Ramos (cell line): ENCODE results near the gene SYCP3.
"Not testable (repeated sequence)": the region's sequence is repeated elsewhere in the genome, so short reads cannot be mapped to it uniquely, and the experiment has no call there.

Experiments used
- in situ Hi-C: fragments of 300-500 bp; cut with MboI; formaldehyde crosslinking; loops from one replicate; pipeline ENCODE4 v1.14.3; 2022; ENCODE audit warnings: low sequenced_read_pairs; ENCODE audit not compliant: unreplicated experiment

Gene SYCP3

DNA sequence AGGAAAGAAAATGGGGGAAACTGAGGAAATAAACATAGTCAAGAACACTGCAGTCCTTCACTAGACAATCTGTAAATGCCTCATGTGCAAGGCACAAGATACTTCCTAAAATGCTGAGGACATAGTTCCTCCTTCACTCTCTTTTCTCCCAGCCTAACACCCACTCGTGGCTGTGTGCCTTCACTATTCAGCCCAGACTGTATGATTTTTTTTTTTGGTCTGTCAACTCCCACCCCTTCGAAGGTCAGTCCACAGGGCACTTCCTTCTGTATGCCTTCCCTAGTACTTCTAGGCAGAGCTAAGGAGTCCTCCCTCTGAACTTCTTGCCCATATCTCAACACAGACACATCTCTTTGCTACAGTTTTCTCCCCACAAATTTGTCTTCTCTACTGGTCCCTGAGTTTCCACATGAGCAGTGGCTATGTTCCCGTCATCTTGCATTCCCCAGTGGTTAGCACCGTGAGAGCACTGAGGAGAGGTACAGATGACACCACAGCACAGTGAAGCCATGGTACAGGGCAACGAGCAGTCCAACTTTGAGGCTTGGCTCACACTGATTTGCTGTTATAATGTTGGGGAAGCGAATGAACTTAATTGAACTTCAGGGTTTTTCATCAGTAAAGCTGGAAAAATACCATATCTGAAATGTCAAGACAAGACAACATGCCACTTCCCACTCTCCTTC is 24.1 kb upstream of the SYCP3 start:
- in situ Hi-C loops = loop anchor here (25.0 kb wide), 1 partner anchor 351 kb away; the partner anchor contains the start of gene ARL1

DNA sequence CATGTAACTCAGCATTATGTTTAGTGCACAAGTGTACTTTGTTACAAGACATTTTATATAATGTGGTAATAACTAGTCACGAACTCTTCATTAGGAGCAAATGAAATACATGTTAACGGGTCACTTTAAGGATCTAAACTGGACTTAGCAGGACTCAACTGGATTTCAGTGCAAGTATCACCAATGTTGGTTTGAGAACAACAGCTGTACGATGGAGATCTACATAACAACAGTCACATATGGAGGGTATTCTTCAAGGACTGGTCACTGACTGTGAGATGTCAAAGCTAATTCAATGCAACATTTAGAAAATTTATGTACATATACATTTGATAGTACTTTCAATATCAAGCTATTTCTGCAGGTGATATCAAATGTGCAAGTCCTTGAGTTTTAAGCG is 22.5 kb upstream of the SYCP3 start:
- in situ Hi-C loops = loop anchor here (25.0 kb wide), 1 partner anchor 349 kb away; the partner anchor contains the start of gene ARL1

DNA sequence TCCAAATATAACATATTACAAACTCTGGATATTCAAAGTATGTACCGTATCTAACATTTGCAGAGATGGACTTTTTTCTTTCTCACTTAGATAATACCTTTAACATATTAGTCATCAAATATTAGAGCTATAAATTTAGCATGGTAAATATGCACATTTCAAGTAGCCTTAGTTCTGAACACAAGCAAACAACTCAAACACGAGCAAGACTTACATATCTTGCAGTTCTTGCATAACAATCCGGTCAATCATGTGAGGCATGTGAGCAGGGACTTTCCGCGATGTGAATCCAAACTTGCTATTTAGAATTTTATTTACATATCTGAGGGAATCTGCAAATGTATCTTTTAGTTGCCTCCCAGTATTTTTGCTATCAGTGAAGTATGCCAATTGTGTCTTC is 22.1 kb upstream of the SYCP3 start:
- in situ Hi-C loops = loop anchor here (25.0 kb wide), 1 partner anchor 349 kb away; the partner anchor contains the start of gene ARL1

DNA sequence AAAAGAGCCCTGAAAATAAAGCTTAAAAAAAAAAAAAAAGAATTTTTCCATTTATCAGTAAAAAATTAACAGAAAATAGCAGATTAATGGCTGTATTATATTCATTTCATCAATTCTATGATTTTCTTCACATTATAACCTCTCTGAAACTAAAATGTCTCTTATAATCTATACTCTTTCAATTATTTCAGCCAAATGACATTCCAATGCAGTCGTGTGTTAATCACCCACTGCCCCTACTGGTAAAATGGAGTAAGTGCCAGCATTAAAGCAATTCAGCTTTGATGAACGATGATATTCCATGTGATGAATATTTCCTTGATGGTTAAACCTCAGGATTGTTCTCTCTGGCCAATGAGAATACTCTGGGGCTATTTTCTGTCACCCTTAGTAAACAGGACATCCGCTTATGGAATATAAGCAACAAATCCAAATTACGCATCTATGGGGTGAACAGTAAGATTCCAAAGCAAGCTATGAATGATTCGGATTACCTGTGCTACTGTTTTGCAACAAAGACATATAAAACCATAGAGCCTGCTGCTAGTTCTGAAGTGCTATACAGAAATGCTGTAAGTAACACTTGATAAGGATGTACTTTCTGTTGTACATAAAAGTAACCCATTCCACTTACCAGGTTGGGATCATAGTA is 20.3 kb upstream of the SYCP3 start:
- in situ Hi-C loops = loop anchor here (25.0 kb wide), 1 partner anchor 347 kb away; the partner anchor contains the start of gene ARL1

DNA sequence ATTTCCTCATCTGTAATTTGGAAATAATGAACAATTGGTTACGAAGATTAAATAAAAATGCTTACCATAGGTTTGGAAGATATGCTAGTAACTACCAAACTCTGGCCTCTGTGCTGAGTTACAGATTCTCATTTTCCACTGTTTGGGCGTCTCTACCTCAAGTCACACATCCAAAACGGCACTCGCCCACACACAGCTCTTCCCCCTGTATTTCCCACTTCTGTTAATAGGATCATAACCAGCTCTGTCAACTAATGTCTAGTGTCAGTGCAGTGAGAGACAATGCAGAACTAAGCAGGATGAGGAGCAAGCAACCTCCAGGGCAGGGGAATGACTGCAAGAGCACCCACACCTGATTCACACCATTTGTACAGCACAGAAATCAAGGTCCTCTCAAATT is 10.9 kb upstream of the SYCP3 start:
- in situ Hi-C loops = loop anchor here (25.0 kb wide), 1 partner anchor 338 kb away; the partner anchor contains the start of gene ARL1

DNA sequence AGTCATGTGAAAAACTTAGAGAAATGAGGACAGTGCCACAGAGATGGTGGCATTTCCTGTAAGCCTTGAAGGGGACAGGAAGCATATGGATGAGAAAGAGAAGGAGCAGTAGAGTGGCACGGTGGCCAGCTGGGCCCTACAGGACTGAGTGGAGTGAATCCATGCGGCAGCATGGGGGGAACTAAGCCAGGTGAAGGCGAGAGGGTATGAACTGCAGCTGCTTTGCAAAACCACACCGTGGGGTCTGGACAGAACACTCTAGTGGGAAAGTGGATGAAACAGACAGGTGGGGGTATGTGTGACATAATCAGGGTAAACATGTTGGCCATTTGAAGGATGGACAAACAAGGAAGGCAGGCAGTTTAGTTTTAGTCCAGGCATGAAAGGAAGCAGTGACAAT is 10.4 kb upstream of the SYCP3 start:
- in situ Hi-C loops = loop anchor here (25.0 kb wide), 1 partner anchor 337 kb away; the partner anchor contains the start of gene ARL1

DNA sequence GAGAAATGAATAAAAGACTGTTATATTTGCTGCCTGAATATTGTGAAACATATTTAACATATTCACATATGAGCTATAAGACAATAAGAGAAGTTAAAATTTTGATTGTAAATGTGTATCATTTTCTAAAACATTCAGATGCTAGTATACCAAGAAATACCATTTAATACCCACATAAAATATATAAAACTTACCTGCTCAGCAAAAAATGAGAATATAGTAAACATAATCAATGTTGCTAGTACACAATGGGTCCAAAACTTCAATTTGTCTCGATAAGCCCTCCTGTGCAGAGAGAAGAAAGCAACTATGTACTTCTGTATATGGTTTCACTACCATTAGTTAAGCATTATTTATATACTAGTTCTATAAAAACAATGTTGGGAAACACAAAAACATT is 9.6 kb upstream of the SYCP3 start:
- in situ Hi-C loops = no loop called here

DNA sequence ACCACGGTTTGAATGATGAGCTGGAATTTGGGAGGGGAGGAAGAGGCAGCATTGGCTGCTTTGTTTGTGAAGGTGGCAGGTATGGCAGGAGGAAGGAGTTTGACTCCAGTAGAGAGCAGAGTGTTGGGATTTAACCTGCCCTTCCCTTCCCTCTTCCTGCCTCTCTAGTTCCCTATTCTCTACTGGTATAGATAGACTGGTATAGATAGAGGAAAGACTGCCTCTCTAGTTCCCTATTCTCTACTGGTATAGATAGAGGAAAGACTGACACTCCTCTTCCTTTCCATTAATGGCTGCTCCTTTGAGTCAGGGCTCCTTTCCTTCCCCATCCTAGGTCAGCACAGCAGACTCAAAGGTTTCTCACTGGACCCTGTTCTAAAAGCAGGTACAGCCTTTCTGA is 8.4 kb upstream of the SYCP3 start:
- in situ Hi-C loops = no loop called here

DNA sequence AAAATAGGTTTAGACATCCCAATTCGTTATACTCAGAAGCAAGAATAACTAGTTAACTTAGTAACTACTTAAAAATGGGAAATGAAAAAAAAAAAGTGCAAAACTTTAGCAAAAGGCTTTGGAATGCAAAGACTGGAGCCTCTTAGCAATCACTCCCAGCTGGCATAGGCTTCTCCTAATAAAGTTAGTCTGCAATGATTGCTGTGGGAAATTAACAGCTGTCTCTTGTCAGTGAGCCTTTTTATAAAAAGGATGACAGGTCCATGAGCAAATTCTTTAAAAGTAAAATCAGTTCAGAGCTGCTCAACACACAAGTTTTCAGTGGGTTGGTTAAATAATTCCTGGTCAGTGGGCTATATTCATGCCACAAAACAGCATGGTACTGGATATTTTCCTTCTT is 7.4 kb upstream of the SYCP3 start:
- in situ Hi-C loops = no loop called here

DNA sequence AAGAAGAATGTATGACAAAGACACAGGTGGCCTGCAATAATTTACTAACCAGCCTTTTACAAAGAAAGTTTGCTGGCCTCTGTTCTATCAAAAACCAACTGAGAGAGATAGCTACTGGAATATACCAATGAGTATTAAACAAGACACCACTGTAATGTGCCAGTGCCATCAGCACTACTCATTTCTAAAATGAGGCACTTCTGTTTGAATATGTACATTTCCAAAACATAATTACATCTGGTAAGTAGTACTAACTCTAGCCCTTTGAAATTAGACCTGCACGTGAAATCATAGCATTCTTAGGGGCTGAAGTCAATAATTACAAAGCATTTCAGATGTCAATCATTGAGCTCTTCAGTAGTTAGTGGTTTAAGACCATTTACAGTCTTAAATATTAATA is 6.9 kb upstream of the SYCP3 start:
- in situ Hi-C loops = no loop called here

DNA sequence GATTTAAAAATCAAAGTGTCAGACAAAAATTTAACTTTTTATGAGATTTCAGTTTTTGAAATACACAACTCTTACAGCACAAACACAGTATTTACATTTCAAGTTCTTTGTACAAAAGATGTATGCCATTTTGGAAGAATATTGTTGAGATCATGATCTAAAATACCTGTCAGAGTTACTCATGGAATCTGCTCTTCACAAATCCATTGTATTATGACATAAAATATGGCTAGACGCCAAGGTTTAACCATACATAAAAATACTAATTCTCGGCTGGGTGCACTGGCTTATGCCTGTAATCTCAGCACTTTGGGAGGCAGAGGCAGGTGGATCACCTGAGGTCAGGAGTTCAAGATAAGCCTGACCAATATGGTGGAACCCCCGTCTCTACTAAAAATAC is 6.2 kb upstream of the SYCP3 start:
- in situ Hi-C loops = no loop called here

DNA sequence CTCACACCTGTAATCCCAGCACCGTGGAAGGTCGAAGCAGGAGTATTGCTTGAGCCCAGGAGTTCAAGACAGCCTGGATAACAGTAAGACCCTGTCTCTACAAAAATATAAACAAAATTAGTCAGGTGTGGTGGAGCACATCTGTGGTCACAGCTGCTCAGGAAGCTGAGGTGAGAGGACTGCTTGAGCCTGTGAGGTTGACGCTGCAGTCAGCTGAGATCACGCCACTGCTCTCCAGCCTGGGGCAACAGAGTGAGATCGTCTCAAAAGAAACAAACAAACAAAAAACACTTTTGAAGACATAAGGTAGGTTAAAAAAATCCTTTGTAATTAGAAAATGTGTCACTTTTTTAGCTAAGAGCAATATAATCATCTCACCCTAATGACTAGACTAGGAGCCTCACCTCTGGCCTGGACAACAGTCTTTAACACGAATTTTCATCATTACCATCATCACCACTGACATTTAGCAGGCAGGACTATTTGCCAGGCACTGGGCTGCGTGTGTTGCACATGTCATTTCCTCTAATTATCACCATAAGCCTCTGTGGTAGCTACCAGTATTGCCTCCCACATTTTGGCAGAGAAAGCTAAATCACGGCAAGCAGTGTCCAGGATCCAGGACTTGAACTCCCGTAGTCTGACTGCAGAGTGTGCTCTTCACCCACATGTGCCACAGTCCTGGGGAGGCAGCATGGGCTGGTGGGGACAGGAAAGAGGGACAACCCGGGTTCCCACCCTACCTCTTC is 4.6 kb upstream of the SYCP3 start:
- in situ Hi-C loops = no loop called here

DNA sequence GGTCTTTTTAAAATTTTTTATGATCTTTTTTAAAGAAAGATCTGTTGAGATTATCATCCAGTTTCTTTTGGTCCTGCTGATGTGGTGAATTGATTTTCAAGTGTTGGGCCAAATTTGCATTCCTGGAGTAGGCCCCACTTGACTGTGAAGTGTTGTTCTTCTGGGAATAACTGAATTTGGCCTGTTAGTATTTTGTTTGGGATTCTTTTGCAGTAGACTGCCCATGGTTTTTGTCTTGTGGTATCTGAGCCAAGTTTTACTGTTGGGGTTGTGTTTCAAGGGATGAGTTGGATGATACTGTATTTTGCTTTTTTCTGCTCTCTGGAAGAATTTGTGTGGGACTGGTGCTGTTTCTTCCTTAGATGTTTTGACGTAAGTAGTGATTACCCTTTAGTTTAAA is 4.0 kb upstream of the SYCP3 start:
- in situ Hi-C loops = no loop called here

DNA sequence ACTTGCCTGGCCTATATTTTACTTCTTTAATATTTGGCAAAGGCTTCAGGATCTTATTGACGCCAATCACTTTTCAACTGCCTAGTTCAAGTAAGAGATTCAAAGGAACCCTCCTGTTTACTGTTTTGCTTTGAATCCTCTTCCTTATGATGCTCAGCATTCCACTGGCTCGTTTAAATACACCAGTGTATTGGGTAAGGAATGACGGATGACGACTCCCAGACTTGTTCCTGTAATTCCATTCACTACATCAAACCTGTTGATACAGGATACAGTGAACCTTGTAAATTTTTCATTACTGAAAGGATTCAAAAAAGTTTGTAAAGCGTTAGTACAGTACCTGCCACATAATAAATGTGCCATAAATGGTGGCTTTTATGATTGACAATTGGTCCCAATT is 1.7 kb upstream of the SYCP3 start:
- in situ Hi-C loops = no loop called here

DNA sequence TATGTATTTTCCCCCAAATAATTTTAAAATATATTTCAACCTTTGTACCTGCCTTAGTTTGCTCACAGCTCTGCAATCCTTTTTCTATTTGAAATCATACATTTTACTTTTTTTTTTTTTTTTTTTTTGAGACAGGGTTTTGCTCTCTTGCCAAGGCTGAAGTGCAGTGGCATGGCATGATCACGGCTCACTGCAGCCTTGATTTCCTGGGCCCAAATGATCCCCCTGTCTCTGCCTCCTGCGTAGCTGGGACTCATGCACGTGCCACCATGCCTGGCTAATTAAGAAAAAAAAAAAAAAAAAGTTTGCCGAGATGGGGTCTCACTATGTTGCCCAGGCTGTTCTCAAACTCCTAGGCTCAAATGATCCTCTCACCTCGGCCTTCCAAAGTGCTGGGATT is 1.3 kb upstream of the SYCP3 start:
- in situ Hi-C loops = no loop called here

DNA sequence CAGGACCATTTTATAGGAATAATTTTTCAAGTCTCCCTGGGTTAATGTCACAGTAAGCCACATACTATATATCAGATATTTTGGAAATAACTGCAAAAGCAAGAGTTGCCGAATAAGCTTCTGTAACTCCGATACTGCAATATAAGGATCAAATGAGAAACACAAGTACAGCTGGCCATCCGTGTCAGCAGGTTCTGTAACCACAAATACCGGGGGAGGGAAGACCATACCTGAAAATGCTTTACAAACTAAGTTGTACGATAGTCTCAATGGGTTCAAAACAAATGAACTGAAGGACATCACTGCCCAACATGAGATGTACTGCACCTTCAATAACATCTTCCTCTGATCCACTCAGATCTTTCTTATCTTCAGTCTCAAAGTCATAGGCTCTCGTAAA is 1.8 kb downstream of the SYCP3 start:
- in situ Hi-C loops = no loop called here

DNA sequence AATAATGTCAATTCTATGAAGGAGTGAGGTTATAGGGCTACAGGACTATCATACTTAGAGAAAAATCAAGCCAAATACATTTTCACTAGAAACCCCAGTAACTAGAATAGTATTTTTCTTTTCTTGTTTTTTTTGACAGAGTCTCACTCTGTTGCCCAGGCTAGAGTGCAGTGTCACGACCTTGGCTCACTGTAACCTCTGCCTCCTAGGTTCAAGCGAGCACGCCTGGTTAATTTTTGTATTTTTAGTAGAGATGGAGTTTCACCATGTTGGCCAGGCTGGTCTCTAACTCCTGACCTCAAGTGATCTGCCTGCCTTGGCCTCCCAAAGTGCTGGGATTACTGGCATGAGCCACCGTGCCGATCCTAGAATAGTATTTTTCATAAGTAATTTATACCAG is 4.8 kb downstream of the SYCP3 start:
- in situ Hi-C loops = not testable (repeated sequence)

DNA sequence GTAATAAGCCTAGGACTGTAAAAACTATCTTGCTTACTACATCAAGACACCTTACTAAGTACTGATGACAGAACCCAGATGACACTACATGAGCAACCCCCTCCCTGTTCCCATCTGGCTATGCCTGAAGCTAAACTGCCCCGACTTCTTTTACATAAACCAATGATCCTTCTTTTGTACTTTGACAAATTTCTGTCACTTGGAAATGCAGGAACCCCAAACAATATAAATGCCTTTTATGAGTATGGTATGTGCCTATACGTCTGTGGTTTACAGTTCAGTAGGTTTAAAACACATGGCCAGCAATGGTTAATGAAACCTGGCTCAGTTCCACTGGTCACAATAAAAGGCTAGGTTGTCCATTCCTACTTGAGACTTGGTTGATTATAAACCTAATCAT is 6.1 kb downstream of the SYCP3 start:
- in situ Hi-C loops = no loop called here

DNA sequence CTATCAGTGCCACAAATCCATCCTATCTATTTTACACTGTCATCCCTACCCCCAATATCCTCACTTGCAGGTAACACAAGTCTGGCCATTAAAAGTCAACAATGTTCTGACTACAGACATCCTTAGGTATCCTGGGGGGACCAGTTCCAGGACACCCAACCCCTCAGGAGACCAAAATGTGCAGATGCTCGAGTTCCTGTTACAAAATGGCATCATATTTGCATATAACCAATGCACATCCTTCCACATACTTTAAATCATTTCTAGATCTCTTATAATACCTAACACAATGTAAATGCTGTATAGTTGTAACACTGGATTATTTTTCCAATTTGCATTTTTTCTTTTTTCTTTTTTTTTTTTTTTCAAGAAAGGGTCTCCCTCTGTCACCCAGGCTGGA is 6.9 kb downstream of the SYCP3 start:
- in situ Hi-C loops = no loop called here

DNA sequence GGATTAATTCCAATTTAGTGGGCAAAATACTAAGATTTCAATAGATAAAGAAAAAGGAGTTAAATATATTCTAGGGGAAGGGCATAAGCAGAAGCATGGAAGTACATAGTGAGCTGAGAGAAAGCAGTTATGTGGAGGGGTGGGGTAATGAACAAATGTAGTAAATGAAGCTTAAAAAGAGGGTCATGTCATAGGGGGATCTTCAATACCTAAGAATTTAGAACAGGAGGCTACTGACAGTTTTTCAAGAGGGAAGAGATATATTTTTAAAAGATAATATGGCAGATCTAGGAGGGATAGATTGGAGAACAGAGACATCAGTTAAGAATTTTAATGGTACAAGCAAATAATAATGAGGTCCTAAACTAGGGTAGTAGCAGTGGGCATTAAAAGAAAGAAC is 9.4 kb downstream of the SYCP3 start:
- in situ Hi-C loops = no loop called here

DNA sequence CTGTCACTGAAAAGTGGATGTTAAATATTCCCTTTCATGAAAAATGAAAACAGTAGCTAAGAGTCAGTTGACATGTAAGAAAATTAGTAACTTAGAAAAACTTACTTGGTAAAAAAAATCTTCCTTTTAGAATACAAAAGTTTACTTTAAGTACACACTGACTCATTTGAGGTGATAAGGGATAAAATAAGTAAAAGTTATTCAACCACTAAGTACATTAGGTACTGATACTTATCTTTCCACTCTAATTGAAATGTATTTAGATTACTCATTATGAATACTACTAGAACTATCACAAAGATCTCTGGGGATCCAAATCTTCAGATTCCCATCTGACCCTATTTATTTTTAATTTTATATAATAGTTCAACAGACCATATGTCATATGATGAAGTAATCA is 12.2 kb downstream of the SYCP3 start:
- in situ Hi-C loops = no loop called here
